ENCODE measurements around the gene WDR7.

The WDR7 gene

GRCh38 chr18:57081899-57082298, 430.7 kb downstream of the WDR7 start:
- Histone ChIP-seq H3K27me3 (ENCODE audit: insufficient read depth, low read length) (no peaks in the 10 kb centered on the region), H3K4me3 (ENCODE audit: low read length) (no peak overlapping the region)

GRCh38 chr18:57083485-57083884, 432.3 kb downstream of the WDR7 start:
- H3K9me3 ChIP-seq (ENCODE audit: insufficient read depth, low read depth, low read length), result 0 out of 2 replicates have a peak, but pooled peaks cover 3% of the 10 kb centered on the region
- WGBS, result 98% methylated on average over 2 of the region's 2 CpGs
- peaks cover 15% of the 10 kb centered on the region for H3K4me1 ChIP-seq (ENCODE audit: insufficient read depth, low read length)
- no peak overlapping the region for H3K9ac ChIP-seq (ENCODE audit: low read depth, low read length)
- no peak overlapping the region for H3K4me3 ChIP-seq (ENCODE audit: low read length)
- H3K27me3 ChIP-seq (ENCODE audit: insufficient read depth, low read length), result no peaks in the 10 kb centered on the region
- no peaks in the 10 kb centered on the region for H3K36me3 ChIP-seq (ENCODE audit: insufficient read depth, low read length)
- H3K27ac ChIP-seq (ENCODE audit: low read depth, low read length), result no peak overlapping the region

More at GRCh38 chr18:57081899-57082298, 430.7 kb downstream of the WDR7 start:
- H3K9me3 ChIP-seq (ENCODE audit: insufficient read depth, low read depth, low read length), result 0 out of 2 replicates have a peak, but pooled peaks cover 3% of the 10 kb centered on the region
- WGBS, result 96% methylated on average over 10 of the region's 10 CpGs
- H3K36me3 ChIP-seq (ENCODE audit: insufficient read depth, low read length), result no peaks in the 10 kb centered on the region
- peaks cover 20% of the 10 kb centered on the region for H3K4me1 ChIP-seq (ENCODE audit: insufficient read depth, low read length)
- H3K27ac ChIP-seq (ENCODE audit: low read depth, low read length), result no peak overlapping the region
- H3K9ac ChIP-seq (ENCODE audit: low read depth, low read length), result no peak overlapping the region

- peaks cover 15% of the 10 kb centered on the region for H3K4me1 ChIP-seq (ENCODE audit: insufficient read depth, low read length)
- H3K36me3 ChIP-seq (ENCODE audit: insufficient read depth, low read length), result no peaks in the 10 kb centered on the region
- H3K4me3 ChIP-seq (ENCODE audit: low read length), result no peak overlapping the region
- H3K27me3 ChIP-seq (ENCODE audit: insufficient read depth, low read length), result no peaks in the 10 kb centered on the region
- H3K9me3 ChIP-seq (ENCODE audit: insufficient read depth, low read depth, low read length), result 0 out of 2 replicates have a peak, but pooled peaks cover 3% of the 10 kb centered on the region
- H3K9ac ChIP-seq (ENCODE audit: low read depth, low read length), result no peak overlapping the region; the same call in 1 of the 2 replicates
- 80% methylated on average over 11 of the region's 11 CpGs for WGBS
- no peak overlapping the region for H3K27ac ChIP-seq (ENCODE audit: low read depth, low read length)
Measured at GRCh38 chr18:57084331-57085271, 433.4 kb downstream of the WDR7 start.

GRCh38 chr18:57085371-57085770, 434.2 kb downstream of the WDR7 start:
- WGBS, result 83% methylated on average over 7 of the region's 7 CpGs
- no peaks in the 10 kb centered on the region for H3K27me3 ChIP-seq (ENCODE audit: insufficient read depth, low read length)
- no peak overlapping the region for H3K9ac ChIP-seq (ENCODE audit: low read depth, low read length)
- no peaks in the 10 kb centered on the region for H3K36me3 ChIP-seq (ENCODE audit: insufficient read depth, low read length)
- no peak overlapping the region for H3K4me3 ChIP-seq (ENCODE audit: low read length)
- H3K27ac ChIP-seq (ENCODE audit: low read depth, low read length), result no peak overlapping the region
- 0 out of 2 replicates have a peak, but pooled peaks cover 3% of the 10 kb centered on the region for H3K9me3 ChIP-seq (ENCODE audit: insufficient read depth, low read depth, low read length)
- H3K4me1 ChIP-seq (ENCODE audit: insufficient read depth, low read length), result peaks cover 15% of the 10 kb centered on the region

- H3K9ac ChIP-seq (ENCODE audit: low read depth, low read length), result no peak overlapping the region
- 0 out of 2 replicates have a peak, but pooled peaks cover 3% of the 10 kb centered on the region for H3K9me3 ChIP-seq (ENCODE audit: insufficient read depth, low read depth, low read length)
- H3K27me3 ChIP-seq (ENCODE audit: insufficient read depth, low read length), result no peaks in the 10 kb centered on the region
- 90% methylated on average over 1 of the region's 1 CpG for WGBS
- H3K4me1 ChIP-seq (ENCODE audit: insufficient read depth, low read length), result peaks cover 15% of the 10 kb centered on the region
- H3K27ac ChIP-seq (ENCODE audit: low read depth, low read length), result no peak overlapping the region
- no peak overlapping the region for H3K4me3 ChIP-seq (ENCODE audit: low read length)
- H3K36me3 ChIP-seq (ENCODE audit: insufficient read depth, low read length), result no peaks in the 10 kb centered on the region
Measured at GRCh38 chr18:57086163-57086562, 435.0 kb downstream of the WDR7 start.

All from HUES64 (cell line).